ENCODE results near the gene OR2D2.

DNA sequence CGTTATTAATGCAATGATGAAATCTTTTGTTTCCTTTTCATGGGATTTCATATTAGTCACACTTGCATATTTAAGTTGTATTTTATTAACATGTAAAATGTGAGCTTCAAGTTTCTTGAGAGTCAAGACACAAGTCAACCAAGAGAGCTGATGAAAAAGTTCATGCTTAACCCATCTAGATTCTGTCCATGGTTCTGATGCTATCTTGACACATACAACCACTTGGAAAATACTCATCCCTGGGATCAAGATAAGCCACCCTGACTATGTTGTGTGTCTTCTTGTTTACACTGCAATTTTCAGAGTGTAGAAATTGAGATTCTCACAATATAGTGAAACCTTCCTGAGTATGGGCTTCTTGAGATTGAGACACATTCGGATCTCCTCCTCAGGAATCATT lies 16.5 kb downstream of the OR2D2 start:
- TF ChIP-seq CTCF (IDR thresholded peaks at IDR 0.05; ENCODE audit: insufficient read depth, low read depth, low read length) (no peak), EZH2 (IDR thresholded peaks at IDR 0.05; ENCODE audit: insufficient read depth, low read length) (no peak)
